CD4-positive, alpha-beta T cell (primary cell): ENCODE measurements around the gene REL. TPM values are rescaled to one million over a fixed set of nuclear protein-coding genes. Genes with fewer than 3 reads are reported as not detected.
A peak's percentile ranks its signal among the peaks of the same experiment; 100 is the strongest.

Source experiments
- ATAC-seq: fragments of 200-7000 bp; cut with Tn5 transposase; one replicate; pipeline ENCODE4 v1.10.0; 2022; ENCODE audit warnings: mild to moderate bottlenecking; ENCODE audit not compliant: poor library complexity
- CTCF ChIA-PET: fragments of 350-600 bp; sonication (Branson Sonifier 250); formaldehyde crosslinking; loops from one replicate; lab custom pipeline; 2021; ENCODE audit warnings: antibody characterized with exemption, inconsistent platforms; lab: Charles Lee
- POLR2A ChIA-PET: fragments of 350-600 bp; sonication (Branson Sonifier 250); formaldehyde crosslinking; loops from one replicate; lab custom pipeline; 2021; ENCODE audit warnings: antibody characterized with exemption, inconsistent platforms; lab: Charles Lee
- DNase-seq, 14 experiments: peaks; one replicate each; pipeline ENCODE4 v3.0.0-alpha.2; 2013 to 2020; ENCODE audit warnings: mixed read lengths in 2 of 14
- H3K27ac ChIP-seq, 2 donors: one replicate each; pipeline versions ENCODE4 v1.5.1 to v1.7.0; 2013; ENCODE audit warnings: low read length in 2 of 2, low read depth in 1 of 2, mild to moderate bottlenecking in 1 of 2
- H3K27me3 ChIP-seq, 2 experiments: 1 replicate in 1 of 2; 2 replicates in 1 of 2; pipeline versions ENCODE4 v1.6.1 to v1.7.0; 2013; ENCODE audit warnings: low read length in 2 of 2, control low read depth in 1 of 2, mild to moderate bottlenecking in 1 of 2, moderate library complexity in 1 of 2; ENCODE audit not compliant: insufficient read depth in 2 of 2, control insufficient read depth in 1 of 2
- H3K36me3 ChIP-seq: one replicate; pipeline ENCODE4 v1.6.1; 2013; ENCODE audit warnings: low read length, control low read depth; ENCODE audit not compliant: insufficient read depth
- H3K4me1 ChIP-seq: one replicate; pipeline ENCODE4 v1.6.1; 2013; ENCODE audit warnings: low read length, control low read depth; ENCODE audit not compliant: insufficient read depth
- H3K4me3 ChIP-seq: one replicate; pipeline ENCODE4 v1.5.1; 2013; ENCODE audit warnings: mild to moderate bottlenecking, low read length, moderate library complexity
- H3K9me3 ChIP-seq, 2 experiments: 1 replicate in 1 of 2; 2 replicates in 1 of 2; pipeline versions ENCODE4 v1.6.1 to v1.7.0; 2013; ENCODE audit warnings: low read length in 2 of 2, mild to moderate bottlenecking in 2 of 2, control low read depth in 1 of 2, moderate library complexity in 1 of 2; ENCODE audit not compliant: control insufficient read depth in 1 of 2, insufficient read depth in 1 of 2
- H3K27ac Mint-ChIP-seq: one replicate; pipeline ENCODE4 v1.8.0; 2020; ENCODE audit warnings: mixed read lengths
- H3K27me3 Mint-ChIP-seq: one replicate; pipeline ENCODE4 v1.8.0; 2021; ENCODE audit warnings: mixed read lengths
- H3K36me3 Mint-ChIP-seq: one replicate; pipeline ENCODE4 v1.8.0; 2021; ENCODE audit warnings: low read depth, mixed read lengths
- H3K4me1 Mint-ChIP-seq: one replicate; pipeline ENCODE4 v1.8.0; 2021; ENCODE audit warnings: low read depth, mixed read lengths
- H3K4me3 Mint-ChIP-seq: one replicate; pipeline ENCODE4 v1.8.0; 2020; ENCODE audit warnings: mild to moderate bottlenecking, mixed read lengths
- H3K9me3 Mint-ChIP-seq: one replicate; pipeline ENCODE4 v1.8.0; 2020; ENCODE audit warnings: mixed read lengths
- CTCF ChIP-seq: fragments of 200-600 bp; IDR thresholded peaks from one replicate; pipeline ENCODE4 v1.8.0; 2022; ENCODE audit warnings: antibody characterized with exemption, mild to moderate bottlenecking
- intact Hi-C, 2 experiments: fragments of 100-400 bp; cut with DNase I in 1 of 2; cut with micrococcal nuclease in 1 of 2; formaldehyde crosslinking; loops; one replicate each; pipeline versions ENCODE4 v1.15.1 to v1.9.0; 2023 to 2025; cut with DNase I, micrococcal nuclease
- total RNA-seq, 174 experiments: library from RNA in 2 of 174; stranded (reverse) in 2 of 174; gene quantifications; one replicate each; pipeline ENCODE4 v1.2.3 and lab custom pipeline; 2021 to 2026

The REL gene
- total RNA-seq, 2 experiments from 2014 or later: 91.9 to 99.9 TPM

- Mint-ChIP-seq H3K36me3 (peaks cover 14% of the 10 kb centered on the region), H3K9me3 (peaks cover 12% of the 10 kb centered on the region), H3K27me3 (no peaks in the 10 kb centered on the region), H3K27ac (peak overlapping the region; percentile 71), H3K4me3 (peak overlapping the region; percentile 43), H3K4me1 (peaks cover 16% of the 10 kb centered on the region)
- ChIA-PET CTCF (no interaction called here), POLR2A (interaction anchor here (0.6 to 5.9 kb wide), 7 partner anchors 14 to 309 kb away, joined by 3 to 52 read pairs (median 4); partner anchors contain the start of gene REL)
- no peaks in the 10 kb centered on the region for H3K36me3 ChIP-seq
- DNase-seq (peak in 8 of 14 experiments; percentile 11 to 84 (median 38)), ATAC-seq (peak; percentile 89)
- no peaks in the 10 kb centered on the region for H3K27me3 ChIP-seq
- H3K4me3 ChIP-seq: no peak overlapping the region
- peaks cover 17% of the 10 kb centered on the region for H3K4me1 ChIP-seq
- no peak for TF ChIP-seq CTCF
- peaks cover 0 to 6% of the 10 kb centered on the region in 2 experiments for H3K9me3 ChIP-seq
- peak overlapping the region in 1 of 2 donors; percentile 46 for H3K27ac ChIP-seq
- intact Hi-C loops: no loop called here
Observed at GRCh38 chr2:60867848-60868247, 13.5 kb upstream of the REL start.

GRCh38 chr2:60868589-60869273 is 12.6 kb upstream of the REL start:
- no peak for TF ChIP-seq CTCF
- Mint-ChIP-seq H3K27ac (no peak overlapping the region), H3K4me3 (no peak overlapping the region), H3K27me3 (no peaks in the 10 kb centered on the region), H3K9me3 (peaks cover 12% of the 10 kb centered on the region), H3K4me1 (peaks cover 16% of the 10 kb centered on the region), H3K36me3 (peaks cover 14% of the 10 kb centered on the region)
- intact Hi-C loops: no loop called here
- ChIA-PET CTCF (no interaction called here), POLR2A (interaction anchor here (0.6 to 5.9 kb wide), 5 partner anchors 13 to 64 kb away, joined by 3 to 52 read pairs (median 4); partner anchors contain the start of gene REL)
- Histone ChIP-seq H3K4me3 (no peak overlapping the region), H3K27ac (no peak overlapping the region), H3K9me3 (peaks cover 0 to 6% of the 10 kb centered on the region in 2 experiments), H3K36me3 (no peaks in the 10 kb centered on the region), H3K27me3 (no peaks in the 10 kb centered on the region), H3K4me1 (peaks cover 17% of the 10 kb centered on the region)
- DNase-seq: no peak
- no peak for ATAC-seq

GRCh38 chr2:60872510-60872928 is 8.9 kb upstream of the REL start:
- DNase-seq (no peak), ATAC-seq (no peak)
- no peak overlapping the region for H3K4me3 Mint-ChIP-seq
- no peak overlapping the region for H3K4me3 ChIP-seq
- POLR2A ChIA-PET: no interaction called here
- H3K27me3 Mint-ChIP-seq: no peaks in the 10 kb centered on the region
- H3K27ac ChIP-seq: no peak overlapping the region
- intact Hi-C loops: no loop called here
- H3K9me3 ChIP-seq: peaks cover 0 to 4% of the 10 kb centered on the region in 2 experiments
- H3K4me1 ChIP-seq: peaks cover 11% of the 10 kb centered on the region
- no peak overlapping the region for H3K27ac Mint-ChIP-seq
- H3K36me3 Mint-ChIP-seq: peaks cover 7% of the 10 kb centered on the region
- H3K36me3 ChIP-seq: no peaks in the 10 kb centered on the region
- no peaks in the 10 kb centered on the region for H3K27me3 ChIP-seq
- no peak for TF ChIP-seq CTCF
- CTCF ChIA-PET: no interaction called here
- H3K4me1 Mint-ChIP-seq: peaks cover 7% of the 10 kb centered on the region
- H3K9me3 Mint-ChIP-seq: peaks cover 9% of the 10 kb centered on the region
